ENCODE data around the gene ISG15. TPM values are rescaled to one million over a fixed set of nuclear protein-coding genes. Genes with fewer than 3 reads are reported as not detected.
"Not testable (repeated sequence)": the region's sequence is repeated elsewhere in the genome, so short reads cannot be mapped to it uniquely, and the experiment has no call there.

ISG15 gene
- total RNA-seq, 1 donor from 2014 or later: 31.9 TPM

GRCh38 chr1:980137-980571 is 33.1 kb upstream of the ISG15 start:
- H3K4me1 Mint-ChIP-seq (ENCODE audit: low read depth): peaks cover 2% of the 10 kb centered on the region
- no peak for DNase-seq (ENCODE audit: low spot score)
- peaks cover 12% of the 10 kb centered on the region for H3K27me3 Mint-ChIP-seq (ENCODE audit: low read depth)
- H3K4me3 Mint-ChIP-seq (ENCODE audit: low read depth): no peak overlapping the region
- no peak overlapping the region for H3K27ac Mint-ChIP-seq
- no peaks in the 10 kb centered on the region for H3K36me3 Mint-ChIP-seq (ENCODE audit: low read depth)
- intact Hi-C loops (cut with micrococcal nuclease): no loop called here
- no peaks in the 10 kb centered on the region for H3K9me3 Mint-ChIP-seq

GRCh38 chr1:980602-981395 is 32.5 kb upstream of the ISG15 start:
- H3K27ac Mint-ChIP-seq: no peak overlapping the region
- H3K36me3 Mint-ChIP-seq (ENCODE audit: low read depth): no peaks in the 10 kb centered on the region
- intact Hi-C loops (cut with micrococcal nuclease): no loop called here
- no peak for DNase-seq (ENCODE audit: low spot score)
- no peak overlapping the region for H3K4me3 Mint-ChIP-seq (ENCODE audit: low read depth)
- peaks cover 2% of the 10 kb centered on the region for H3K4me1 Mint-ChIP-seq (ENCODE audit: low read depth)
- H3K27me3 Mint-ChIP-seq (ENCODE audit: low read depth): peaks cover 16% of the 10 kb centered on the region
- no peaks in the 10 kb centered on the region for H3K9me3 Mint-ChIP-seq

GRCh38 chr1:981491-981954 is 31.8 kb upstream of the ISG15 start:
- intact Hi-C loops (cut with micrococcal nuclease): no loop called here
- no peaks in the 10 kb centered on the region for H3K36me3 Mint-ChIP-seq (ENCODE audit: low read depth)
- no peaks in the 10 kb centered on the region for H3K9me3 Mint-ChIP-seq
- no peak overlapping the region for H3K27ac Mint-ChIP-seq
- no peak for DNase-seq (ENCODE audit: low spot score)
- H3K4me3 Mint-ChIP-seq (ENCODE audit: low read depth): no peak overlapping the region
- peaks cover 15% of the 10 kb centered on the region for H3K27me3 Mint-ChIP-seq (ENCODE audit: low read depth)
- peaks cover 2% of the 10 kb centered on the region for H3K4me1 Mint-ChIP-seq (ENCODE audit: low read depth)

- intact Hi-C loops (cut with micrococcal nuclease): no loop called here
- Mint-ChIP-seq H3K36me3 (ENCODE audit: low read depth) (no peaks in the 10 kb centered on the region), H3K9me3 (no peaks in the 10 kb centered on the region), H3K27me3 (ENCODE audit: low read depth) (peaks cover 15% of the 10 kb centered on the region), H3K27ac (no peak within 1 kb of the TSS), H3K4me1 (ENCODE audit: low read depth) (peaks cover 2% of the 10 kb centered on the region), H3K4me3 (ENCODE audit: low read depth) (no peak within 1 kb of the TSS)
- no peak for DNase-seq (ENCODE audit: low spot score)
These were observed 31.2 kb upstream of the ISG15 start, which contains the start of gene PERM1 for GRCh38 chr1:981955-982558. Gene PERM1 (minus strand): TSS chr1:982093. CDS start chr1:981029, 1,064 bp downstream.

- Mint-ChIP-seq H3K9me3 (no peaks in the 10 kb centered on the region), H3K27me3 (ENCODE audit: low read depth) (peaks cover 15% of the 10 kb centered on the region), H3K4me1 (ENCODE audit: low read depth) (peaks cover 2% of the 10 kb centered on the region), H3K4me3 (ENCODE audit: low read depth) (no peak overlapping the region), H3K27ac (no peak overlapping the region), H3K36me3 (ENCODE audit: low read depth) (no peaks in the 10 kb centered on the region)
- intact Hi-C loops (cut with micrococcal nuclease): no loop called here
- no peak for DNase-seq (ENCODE audit: low spot score)
These were observed 30.4 kb upstream of the ISG15 start for GRCh38 chr1:982765-983436.

- Mint-ChIP-seq H3K27me3 (ENCODE audit: low read depth) (peaks cover 22% of the 10 kb centered on the region), H3K4me1 (ENCODE audit: low read depth) (no peaks in the 10 kb centered on the region), H3K27ac (no peak overlapping the region), H3K9me3 (no peaks in the 10 kb centered on the region), H3K36me3 (ENCODE audit: low read depth) (no peaks in the 10 kb centered on the region), H3K4me3 (ENCODE audit: low read depth) (no peak overlapping the region)
- DNase-seq (ENCODE audit: low spot score): no peak
- intact Hi-C loops (cut with micrococcal nuclease): loop anchor here (2.0 kb wide), 1 partner anchor 79 kb away; no protein-coding TSS in a partner anchor
These were observed 29.4 kb upstream of the ISG15 start for GRCh38 chr1:983798-984475.

GRCh38 chr1:984476-984814 is 28.9 kb upstream of the ISG15 start:
- no peaks in the 10 kb centered on the region for H3K36me3 Mint-ChIP-seq (ENCODE audit: low read depth)
- no peak for DNase-seq (ENCODE audit: low spot score)
- H3K27me3 Mint-ChIP-seq (ENCODE audit: low read depth): peaks cover 26% of the 10 kb centered on the region
- H3K4me1 Mint-ChIP-seq (ENCODE audit: low read depth): no peaks in the 10 kb centered on the region
- no peaks in the 10 kb centered on the region for H3K9me3 Mint-ChIP-seq
- H3K4me3 Mint-ChIP-seq (ENCODE audit: low read depth): no peak overlapping the region
- intact Hi-C loops (cut with micrococcal nuclease): loop anchor here (2.0 kb wide), 1 partner anchor 78 kb away; no protein-coding TSS in a partner anchor
- no peak overlapping the region for H3K27ac Mint-ChIP-seq

GRCh38 chr1:985126-985525 is 28.2 kb upstream of the ISG15 start:
- H3K36me3 Mint-ChIP-seq (ENCODE audit: low read depth): no peaks in the 10 kb centered on the region
- no peak overlapping the region for H3K4me3 Mint-ChIP-seq (ENCODE audit: low read depth)
- H3K27ac Mint-ChIP-seq: no peak overlapping the region
- H3K9me3 Mint-ChIP-seq: no peaks in the 10 kb centered on the region
- no peak for DNase-seq (ENCODE audit: low spot score)
- intact Hi-C loops (cut with micrococcal nuclease): loop anchor here (2.0 kb wide), 1 partner anchor 78 kb away; no protein-coding TSS in a partner anchor
- no peaks in the 10 kb centered on the region for H3K4me1 Mint-ChIP-seq (ENCODE audit: low read depth)
- peaks cover 26% of the 10 kb centered on the region for H3K27me3 Mint-ChIP-seq (ENCODE audit: low read depth)

GRCh38 chr1:988061-988460 is 25.2 kb upstream of the ISG15 start:
- H3K36me3 Mint-ChIP-seq (ENCODE audit: low read depth); H3K4me1 Mint-ChIP-seq (ENCODE audit: low read depth); DNase-seq (ENCODE audit: low spot score); H3K27ac Mint-ChIP-seq; H3K9me3 Mint-ChIP-seq; intact Hi-C loops (cut with micrococcal nuclease); H3K4me3 Mint-ChIP-seq (ENCODE audit: low read depth): not testable (repeated sequence)
- peaks cover 32% of the 10 kb centered on the region for H3K27me3 Mint-ChIP-seq (ENCODE audit: low read depth)

GRCh38 chr1:991275-991674 is 22.0 kb upstream of the ISG15 start:
- H3K27me3 Mint-ChIP-seq (ENCODE audit: low read depth): peaks cover 29% of the 10 kb centered on the region
- H3K36me3 Mint-ChIP-seq (ENCODE audit: low read depth); H3K4me3 Mint-ChIP-seq (ENCODE audit: low read depth); DNase-seq (ENCODE audit: low spot score); intact Hi-C loops (cut with micrococcal nuclease); H3K9me3 Mint-ChIP-seq; H3K4me1 Mint-ChIP-seq (ENCODE audit: low read depth); H3K27ac Mint-ChIP-seq: not testable (repeated sequence)

- H3K9me3 Mint-ChIP-seq: peaks cover 9% of the 10 kb centered on the region
- no peak overlapping the region for H3K27ac Mint-ChIP-seq
- no peak overlapping the region for H3K4me3 Mint-ChIP-seq (ENCODE audit: low read depth)
- H3K4me1 Mint-ChIP-seq (ENCODE audit: low read depth): peaks cover 6% of the 10 kb centered on the region
- no peak for DNase-seq (ENCODE audit: low spot score)
- no peaks in the 10 kb centered on the region for H3K36me3 Mint-ChIP-seq (ENCODE audit: low read depth)
- H3K27me3 Mint-ChIP-seq (ENCODE audit: low read depth): peaks cover 30% of the 10 kb centered on the region
- intact Hi-C loops (cut with micrococcal nuclease): no loop called here
These were observed 21.4 kb upstream of the ISG15 start for GRCh38 chr1:991895-992294.

- Mint-ChIP-seq H3K27me3 (ENCODE audit: low read depth) (peaks cover 34% of the 10 kb centered on the region), H3K27ac (no peak overlapping the region), H3K9me3 (peaks cover 9% of the 10 kb centered on the region), H3K36me3 (ENCODE audit: low read depth) (no peaks in the 10 kb centered on the region), H3K4me3 (ENCODE audit: low read depth) (no peak overlapping the region), H3K4me1 (ENCODE audit: low read depth) (peaks cover 6% of the 10 kb centered on the region)
- no peak for DNase-seq (ENCODE audit: low spot score)
- intact Hi-C loops (cut with micrococcal nuclease): no loop called here
These were observed 20.9 kb upstream of the ISG15 start for GRCh38 chr1:992362-992761.

All from activated T-helper 2 cell treated with anti-CD3 and anti-CD28 coated beads, Interferon-gamma antibody, Interleukin-2, Interleukin-4, amounts not matched to agents 10 μg/mL and 5 μg/mL and 100 μg/mL, durations not matched to agents 14 hours and 24 hours and 36 hours (primary cell).